HuH-7 (cell line): ENCODE measurements around the gene MTHFSD.

ENCODE experiments used
- DNase-seq: peaks from one replicate; pipeline ENCODE4 v3.0.0; 2011; ENCODE audit warnings: low spot score

Gene MTHFSD

DNA sequence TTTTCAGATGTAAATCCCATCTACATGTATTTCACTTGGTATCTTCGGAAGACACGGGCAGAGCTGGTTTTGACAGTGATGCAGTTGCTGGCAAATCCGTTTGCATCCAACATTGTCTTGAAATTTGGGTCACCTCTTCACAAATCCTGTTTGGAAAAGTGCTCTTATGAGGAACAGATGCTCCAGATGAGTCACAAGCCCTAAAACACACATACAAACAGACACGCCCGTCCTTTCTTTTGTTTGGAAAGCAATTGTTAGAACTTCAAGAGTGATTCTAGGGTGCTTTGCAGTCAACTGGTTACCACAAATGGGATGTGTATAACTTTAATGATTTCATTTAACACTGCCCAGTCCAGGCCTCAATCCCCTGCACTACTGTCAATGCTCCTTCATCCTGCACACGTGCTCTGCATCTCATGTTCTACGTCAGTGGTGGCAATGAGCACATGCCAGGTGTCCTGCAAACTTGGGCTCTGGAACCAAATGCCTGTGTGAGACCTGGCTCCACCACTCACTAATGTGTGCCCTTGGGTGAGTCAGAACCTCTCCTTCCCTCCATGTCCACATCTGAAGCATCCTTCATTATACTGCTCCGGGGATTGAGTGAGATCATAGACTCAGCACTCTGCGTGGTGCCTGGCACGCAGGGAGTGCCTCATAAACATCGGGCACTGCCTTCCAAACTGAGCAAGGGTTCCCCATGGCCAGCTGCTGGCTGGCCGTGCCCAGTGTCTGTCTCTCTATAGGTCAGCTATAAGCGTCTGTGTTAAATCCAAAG, 64.0 kb downstream of the MTHFSD start:
- DNase-seq, result no peak

DNA sequence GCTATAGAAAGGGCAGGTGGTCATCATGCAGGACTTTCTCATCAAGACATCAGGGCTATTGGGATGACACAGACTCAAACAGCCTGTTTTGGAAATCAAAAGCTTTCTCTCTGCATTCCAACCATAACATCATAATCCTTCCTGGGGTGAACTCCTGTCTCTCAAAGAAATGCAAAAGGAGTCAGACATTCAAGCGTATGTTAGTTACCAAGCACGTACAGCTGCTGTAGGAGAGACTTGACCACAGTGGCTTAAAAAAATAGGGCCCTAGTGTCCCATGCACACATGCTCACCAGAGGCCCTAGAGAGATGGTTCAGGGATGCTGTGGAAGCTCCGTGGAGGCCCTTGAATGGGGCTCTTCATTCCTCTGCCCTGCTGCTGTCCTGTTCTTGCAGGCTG, 69.3 kb downstream of the MTHFSD start:
- no peak for DNase-seq

DNA sequence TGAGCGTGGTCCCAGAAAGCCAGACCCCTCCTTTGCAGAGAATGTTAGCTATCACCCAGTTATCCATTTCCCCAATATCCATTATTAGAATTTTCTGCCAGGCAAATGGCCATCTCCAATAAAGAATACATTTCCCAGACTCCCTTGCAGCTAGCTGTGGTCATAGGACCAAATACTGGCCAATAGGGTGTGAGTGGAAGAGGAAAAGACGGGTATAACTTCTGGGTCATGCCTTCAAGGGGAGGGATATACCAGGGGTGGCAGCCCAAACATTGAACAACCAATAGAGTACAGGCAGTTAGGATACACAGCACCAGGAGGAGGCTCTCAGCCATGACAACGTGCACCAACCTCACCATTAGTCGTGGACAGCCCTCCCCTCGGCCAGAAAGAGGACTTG, 70.8 kb downstream of the MTHFSD start:
- no peak for DNase-seq

DNA sequence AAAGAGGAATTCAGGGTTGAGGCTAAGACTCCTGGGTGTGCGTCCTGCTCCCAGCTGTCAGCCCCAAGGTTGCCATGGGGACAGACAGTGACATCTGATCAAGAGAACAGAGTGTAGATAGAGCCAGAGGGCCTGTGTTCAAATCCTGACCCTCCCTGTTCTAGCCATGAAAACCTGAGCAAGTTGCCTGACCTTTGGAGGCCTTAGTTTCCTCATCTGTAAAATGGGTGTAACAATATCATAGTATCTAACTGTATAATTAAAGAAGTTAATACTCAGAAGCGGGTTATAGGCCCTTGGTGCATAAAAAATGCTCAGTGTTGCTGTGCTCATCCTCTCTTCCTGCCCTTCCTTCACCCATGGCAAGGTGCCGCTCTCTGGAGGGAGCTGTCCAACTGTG, 73.4 kb downstream of the MTHFSD start:
- DNase-seq, result no peak

DNA sequence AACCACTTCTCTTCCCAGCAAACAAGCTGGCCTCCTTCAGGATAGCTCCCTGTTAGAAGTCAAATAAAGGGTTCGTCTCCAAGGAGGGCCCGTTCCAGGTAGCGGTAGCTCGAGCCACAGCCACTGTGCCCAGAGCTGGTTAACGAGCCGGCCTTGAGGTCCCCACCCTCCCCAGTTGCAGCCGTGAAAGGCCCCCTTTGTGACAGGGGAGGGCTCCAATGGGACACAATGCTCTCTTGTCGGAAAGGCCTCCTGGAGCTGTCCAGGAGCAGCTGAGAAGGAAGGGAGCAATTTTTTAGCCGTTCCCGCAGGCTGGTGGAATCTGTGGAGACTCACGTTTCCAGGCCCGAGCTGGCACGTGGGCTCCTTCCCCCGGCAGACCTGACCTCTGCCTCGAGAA, 74.6 kb downstream of the MTHFSD start:
- no peak for DNase-seq
